ENCODE measurements around the gene SLC17A4. TPM values are rescaled to one million over a fixed set of nuclear protein-coding genes. Genes with fewer than 3 reads are reported as not detected.
A peak's percentile ranks its signal among the peaks of the same experiment; 100 is the strongest.
"Not testable (repeated sequence)": the region's sequence is repeated elsewhere in the genome, so short reads cannot be mapped to it uniquely, and the experiment has no call there.

The SLC17A4 gene
- polyA plus RNA-seq, 1 donor from 2014 or later = not detected

- H3K27me3 Mint-ChIP-seq = no peaks in the 10 kb centered on the region
- H3K4me3 Mint-ChIP-seq = no peak overlapping the region
- no peaks in the 10 kb centered on the region for H3K36me3 Mint-ChIP-seq
- no peak overlapping the region for H3K27ac Mint-ChIP-seq
- peaks cover 0 to 6% (median 0%) of the 10 kb centered on the region in 3 donors for H3K4me1 Mint-ChIP-seq
- peaks cover 3 to 5% (median 4%) of the 10 kb centered on the region in 3 donors for H3K9me3 Mint-ChIP-seq
These were observed 10.7 kb upstream of the SLC17A4 start for GRCh38 chr6:25743868-25744267.

- Mint-ChIP-seq H3K9me3 (peaks cover under 1 to 5% (median 3%) of the 10 kb centered on the region in 3 donors), H3K27ac (no peak overlapping the region)
These were observed 8.7 kb upstream of the SLC17A4 start for GRCh38 chr6:25745836-25746235.

GRCh38 chr6:25746968-25747367, 7.6 kb upstream of the SLC17A4 start:
- H3K4me3 Mint-ChIP-seq = no peak overlapping the region
- H3K4me1 Mint-ChIP-seq = peaks cover 7 to 11% (median 7%) of the 10 kb centered on the region in 3 donors
- no peak overlapping the region for H3K27ac Mint-ChIP-seq
- no peaks in the 10 kb centered on the region for H3K27me3 Mint-ChIP-seq
- H3K9me3 Mint-ChIP-seq = peaks cover 0 to under 1% (median under 1%) of the 10 kb centered on the region in 3 donors
- no peaks in the 10 kb centered on the region for H3K36me3 Mint-ChIP-seq

More at GRCh38 chr6:25745836-25746235, 8.7 kb upstream of the SLC17A4 start:
- Mint-ChIP-seq H3K36me3 (no peaks in the 10 kb centered on the region), H3K4me1 (peaks cover 7 to 12% (median 7%) of the 10 kb centered on the region in 3 donors), H3K4me3 (no peak overlapping the region), H3K27me3 (no peaks in the 10 kb centered on the region)

GRCh38 chr6:25747477-25747876, 7.1 kb upstream of the SLC17A4 start:
- Mint-ChIP-seq H3K27ac (no peak overlapping the region), H3K27me3 (no peaks in the 10 kb centered on the region), H3K4me1 (peaks cover 7 to 10% (median 7%) of the 10 kb centered on the region in 3 donors), H3K4me3 (no peak overlapping the region), H3K36me3 (no peaks in the 10 kb centered on the region), H3K9me3 (no peaks in the 10 kb centered on the region)

- no peaks in the 10 kb centered on the region for H3K36me3 Mint-ChIP-seq
- no peaks in the 10 kb centered on the region for H3K27me3 Mint-ChIP-seq
- H3K9me3 Mint-ChIP-seq = peaks cover 0 to under 1% (median 0%) of the 10 kb centered on the region in 3 donors
- peak overlapping the region in 1 of 4 donors; percentile 53 for H3K4me3 Mint-ChIP-seq
- H3K4me1 Mint-ChIP-seq = peaks cover 7 to 10% (median 7%) of the 10 kb centered on the region in 3 donors
- no peak overlapping the region for H3K27ac Mint-ChIP-seq
These were observed 6.5 kb upstream of the SLC17A4 start for GRCh38 chr6:25748049-25748448.

- H3K36me3 Mint-ChIP-seq, H3K9me3 Mint-ChIP-seq, H3K27me3 Mint-ChIP-seq, H3K27ac Mint-ChIP-seq: not testable (repeated sequence)
- H3K4me3 Mint-ChIP-seq = peak overlapping the region in 1 of 4 donors; percentile 53
- peaks cover 7 to 10% (median 7%) of the 10 kb centered on the region in 3 donors for H3K4me1 Mint-ChIP-seq
These were observed 5.7 kb upstream of the SLC17A4 start for GRCh38 chr6:25748601-25749517.

- Mint-ChIP-seq H3K4me3 (no peak overlapping the region), H3K9me3 (peaks cover 0 to 2% (median 0%) of the 10 kb centered on the region in 3 donors), H3K27me3 (peaks cover 1% of the 10 kb centered on the region), H3K27ac (peak overlapping the region in 1 of 3 donors; percentile 36), H3K4me1 (peaks cover 7% of the 10 kb centered on the region in 3 donors), H3K36me3 (no peaks in the 10 kb centered on the region)
These were observed 4.7 kb upstream of the SLC17A4 start for GRCh38 chr6:25749837-25750236.

GRCh38 chr6:25750906-25751305, 3.6 kb upstream of the SLC17A4 start:
- H3K9me3 Mint-ChIP-seq = peaks cover 0 to 2% (median 0%) of the 10 kb centered on the region in 3 donors
- peaks cover 7% of the 10 kb centered on the region in 3 donors for H3K4me1 Mint-ChIP-seq
- no peak overlapping the region for H3K27ac Mint-ChIP-seq
- H3K36me3 Mint-ChIP-seq = no peaks in the 10 kb centered on the region
- H3K4me3 Mint-ChIP-seq = no peak overlapping the region
- H3K27me3 Mint-ChIP-seq = peaks cover 1% of the 10 kb centered on the region

- Mint-ChIP-seq H3K27ac (peak overlapping the region in 1 of 3 donors; percentile 82), H3K27me3 (peaks cover 3% of the 10 kb centered on the region), H3K36me3 (no peaks in the 10 kb centered on the region), H3K4me1 (peaks cover 7% of the 10 kb centered on the region in 3 donors), H3K4me3 (no peak overlapping the region), H3K9me3 (peaks cover 0 to 2% (median 0%) of the 10 kb centered on the region in 3 donors)
These were observed 1.5 kb upstream of the SLC17A4 start for GRCh38 chr6:25753079-25753478.

GRCh38 chr6:25755483-25755882, 941 bp downstream of the SLC17A4 start:
- Mint-ChIP-seq H3K4me3 (no peak overlapping the region), H3K27ac (no peak overlapping the region), H3K27me3 (peaks cover 6% of the 10 kb centered on the region), H3K36me3 (no peaks in the 10 kb centered on the region), H3K9me3 (peaks cover 0 to 2% (median 0%) of the 10 kb centered on the region in 3 donors), H3K4me1 (peaks cover 0 to 1% (median 0%) of the 10 kb centered on the region in 3 donors)

- no peak overlapping the region for H3K4me3 Mint-ChIP-seq
- no peaks in the 10 kb centered on the region for H3K4me1 Mint-ChIP-seq
- peaks cover 7% of the 10 kb centered on the region for H3K27me3 Mint-ChIP-seq
- peaks cover 0 to 2% (median 0%) of the 10 kb centered on the region in 3 donors for H3K9me3 Mint-ChIP-seq
- H3K27ac Mint-ChIP-seq = peak overlapping the region in 1 of 3 donors; percentile 28
- no peaks in the 10 kb centered on the region for H3K36me3 Mint-ChIP-seq
These were observed 2.1 kb downstream of the SLC17A4 start for GRCh38 chr6:25756382-25757363.

GRCh38 chr6:25757936-25758642, 3.5 kb downstream of the SLC17A4 start:
- no peaks in the 10 kb centered on the region for H3K4me1 Mint-ChIP-seq
- H3K9me3 Mint-ChIP-seq = peaks cover 0 to under 1% (median 0%) of the 10 kb centered on the region in 3 donors
- H3K4me3 Mint-ChIP-seq = no peak overlapping the region
- H3K36me3 Mint-ChIP-seq = peaks cover 2% of the 10 kb centered on the region
- no peak overlapping the region for H3K27ac Mint-ChIP-seq
- H3K27me3 Mint-ChIP-seq = peaks cover 7% of the 10 kb centered on the region

- no peak overlapping the region for H3K27ac Mint-ChIP-seq
These were observed 10.1 kb downstream of the SLC17A4 start for GRCh38 chr6:25764611-25765010.

GRCh38 chr6:25768566-25768965, 14.0 kb downstream of the SLC17A4 start:
- Mint-ChIP-seq H3K4me1 (no peaks in the 10 kb centered on the region), H3K27ac (no peak overlapping the region), H3K36me3 (no peaks in the 10 kb centered on the region), H3K4me3 (no peak overlapping the region), H3K27me3 (peaks cover 3% of the 10 kb centered on the region), H3K9me3 (peaks cover 0 to 2% (median 0%) of the 10 kb centered on the region in 3 donors)

More at GRCh38 chr6:25764611-25765010, 10.1 kb downstream of the SLC17A4 start:
- Mint-ChIP-seq H3K4me3 (no peak overlapping the region), H3K36me3 (peaks cover 2% of the 10 kb centered on the region), H3K9me3 (peaks cover 0 to 2% (median 0%) of the 10 kb centered on the region in 3 donors), H3K4me1 (no peaks in the 10 kb centered on the region), H3K27me3 (peaks cover 1% of the 10 kb centered on the region)
